Stimulated activated CD8-positive, alpha-beta memory T cell treated with anti-CD3 and anti-CD28 coated beads, Interleukin-7, amount 100 ng/mL, for 4 hours (primary cell): Measurements from ENCODE around the gene TAOK1.

ENCODE experiments used
- DNase-seq, 2 donors: peaks; one replicate each; pipeline ENCODE4 v3.0.0-alpha.2; 2020; ENCODE audit warnings: low read depth in 2 of 2

The TAOK1 gene

DNA sequence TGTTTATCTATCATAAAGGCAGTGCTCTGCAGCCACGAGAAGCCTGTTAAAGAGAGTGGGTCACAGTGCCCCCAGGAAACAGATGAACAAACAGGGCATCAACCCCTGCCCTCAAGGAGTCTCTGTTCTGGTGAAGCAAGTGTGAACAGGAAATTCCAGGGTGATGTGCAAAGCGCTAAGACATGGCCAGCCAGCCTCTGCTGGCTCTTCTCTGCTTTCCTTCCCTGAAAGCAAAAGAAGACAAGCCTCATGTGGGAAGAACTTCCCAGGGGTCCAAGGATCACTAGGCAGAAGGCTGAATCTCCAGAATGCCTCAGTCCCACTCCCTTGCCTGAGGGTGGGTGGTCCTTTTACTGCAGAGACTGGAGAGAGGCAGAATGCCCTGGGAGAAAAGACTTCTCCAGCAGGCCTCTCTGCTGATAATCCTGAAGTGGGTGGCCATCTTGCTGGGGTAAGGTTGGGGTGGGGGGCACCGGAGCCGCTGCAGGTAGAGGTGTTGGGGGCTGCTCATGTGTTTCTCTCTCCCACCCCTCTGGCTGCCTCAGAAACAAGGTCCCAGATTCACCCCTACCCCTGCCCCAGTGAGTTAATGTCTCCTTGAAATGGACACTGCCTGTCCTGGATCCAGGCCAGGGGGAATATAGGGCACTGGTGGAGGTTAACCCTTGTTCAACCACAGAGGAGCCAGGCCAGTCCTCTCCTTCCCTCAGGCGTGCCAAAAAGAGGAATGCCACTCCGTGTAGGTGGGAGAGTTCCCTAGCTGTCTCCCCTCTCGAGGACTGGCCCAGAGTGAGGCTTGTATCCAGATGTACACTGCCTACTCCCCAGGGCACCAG is 205.2 kb downstream of the TAOK1 start:
- DNase-seq, result no peak

DNA sequence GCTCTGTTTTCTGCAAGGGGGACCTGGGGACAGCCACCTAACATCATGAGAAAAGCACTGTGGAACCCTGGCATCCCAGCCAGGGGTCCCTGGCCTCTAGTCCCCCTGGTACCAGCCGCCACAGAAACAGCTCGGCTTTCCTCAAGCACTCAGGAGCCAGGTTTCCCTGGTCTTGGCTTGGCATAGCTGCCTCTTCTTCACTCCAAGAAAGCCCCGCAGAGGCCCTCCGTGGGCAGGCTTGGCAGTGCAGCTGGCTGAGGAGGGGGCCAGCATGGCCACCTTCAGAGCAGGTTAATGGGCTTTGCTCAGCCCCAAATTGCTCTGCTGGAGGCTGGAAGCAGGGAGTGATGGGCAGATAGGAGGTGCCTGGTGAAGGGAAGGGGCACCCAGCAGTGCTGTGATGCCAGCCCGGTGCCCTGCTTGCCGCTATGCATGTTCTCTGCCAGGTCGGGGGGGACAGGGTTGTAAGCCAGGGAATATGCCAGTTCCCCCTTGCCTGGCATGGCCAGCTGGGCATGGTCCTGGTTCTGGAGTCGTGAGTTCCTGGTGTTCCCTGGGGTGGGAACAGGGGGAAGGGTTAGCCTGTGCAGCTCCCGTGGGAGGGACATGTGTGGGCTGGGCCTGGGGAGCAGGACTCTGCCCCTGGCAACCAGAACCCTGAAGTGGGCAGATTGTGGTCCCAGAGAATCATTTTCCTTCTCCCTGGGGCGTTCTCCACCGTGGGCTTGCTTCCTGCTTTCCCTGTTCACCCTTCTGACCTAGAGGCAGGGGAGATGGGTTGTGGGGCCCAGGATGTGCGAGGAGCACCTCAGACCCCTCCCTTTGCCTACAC is 206.0 kb downstream of the TAOK1 start:
- no peak for DNase-seq

DNA sequence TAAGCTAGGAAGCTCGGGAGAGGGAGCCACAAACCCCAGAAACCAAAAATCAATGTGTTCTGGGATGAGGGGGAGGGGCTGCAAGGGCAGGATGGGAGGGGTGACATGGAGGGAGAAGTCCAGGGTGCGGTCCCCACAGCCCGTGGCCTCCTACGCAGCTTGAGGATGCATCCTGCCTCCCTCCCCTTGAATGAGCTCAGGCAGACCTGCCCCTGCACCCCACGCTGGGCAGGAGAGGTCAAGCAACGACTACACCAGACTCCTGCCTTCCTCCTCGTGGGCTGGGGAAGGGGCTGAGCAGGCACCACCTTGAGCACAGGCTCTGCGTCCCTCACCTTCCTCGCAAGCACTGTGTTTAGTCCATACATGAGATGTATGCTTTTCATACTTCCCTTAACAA is 206.6 kb downstream of the TAOK1 start:
- no peak for DNase-seq

DNA sequence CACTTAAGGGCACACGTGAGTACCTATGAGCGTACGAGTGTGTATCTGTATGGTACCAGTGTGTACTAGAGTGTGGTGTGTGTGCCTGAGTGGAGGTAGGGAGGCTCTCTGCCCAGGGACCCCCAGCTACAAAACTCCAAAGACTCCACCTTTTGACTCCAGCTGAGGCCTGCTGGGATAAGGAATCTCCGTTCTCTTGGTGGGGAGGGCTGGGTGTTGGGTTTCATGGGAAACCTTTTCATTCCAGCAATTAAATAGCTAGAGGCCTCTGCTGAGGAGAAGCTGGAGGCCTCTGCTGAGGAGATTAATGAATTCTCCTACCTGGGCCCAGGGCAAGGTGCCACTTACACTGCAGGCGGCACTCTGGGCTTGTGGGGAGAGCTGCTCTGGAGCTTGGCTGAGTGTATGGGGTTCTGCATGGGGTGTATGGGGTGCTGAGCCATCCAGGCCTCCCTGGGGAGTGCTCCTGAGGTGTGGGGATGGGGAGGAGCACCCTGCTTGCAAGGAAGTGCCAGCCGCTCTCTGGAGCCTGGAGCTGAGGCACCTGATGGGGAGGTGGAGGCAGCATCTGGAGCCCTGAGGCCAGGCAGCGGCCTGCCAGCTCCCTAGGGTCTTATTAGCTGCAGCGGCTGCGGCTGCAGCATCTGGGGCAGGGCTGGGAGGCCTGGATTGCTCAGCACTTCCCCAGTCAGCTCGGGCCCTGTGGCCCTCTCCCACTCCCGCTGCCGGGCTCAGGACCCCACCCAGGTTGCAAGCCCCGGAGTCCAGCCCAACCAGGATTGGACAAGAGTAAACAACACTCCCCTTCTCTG is 207.4 kb downstream of the TAOK1 start:
- DNase-seq, result no peak
